ENCODE data around the gene CCR2. TPM values are rescaled to one million over a fixed set of nuclear protein-coding genes. Genes with fewer than 3 reads are reported as not detected.
"Not testable (repeated sequence)": the region's sequence is repeated elsewhere in the genome, so short reads cannot be mapped to it uniquely, and the experiment has no call there.

CCR2 gene
- polyA plus RNA-seq, 1 donor from 2014 or later = not detected

DNA sequence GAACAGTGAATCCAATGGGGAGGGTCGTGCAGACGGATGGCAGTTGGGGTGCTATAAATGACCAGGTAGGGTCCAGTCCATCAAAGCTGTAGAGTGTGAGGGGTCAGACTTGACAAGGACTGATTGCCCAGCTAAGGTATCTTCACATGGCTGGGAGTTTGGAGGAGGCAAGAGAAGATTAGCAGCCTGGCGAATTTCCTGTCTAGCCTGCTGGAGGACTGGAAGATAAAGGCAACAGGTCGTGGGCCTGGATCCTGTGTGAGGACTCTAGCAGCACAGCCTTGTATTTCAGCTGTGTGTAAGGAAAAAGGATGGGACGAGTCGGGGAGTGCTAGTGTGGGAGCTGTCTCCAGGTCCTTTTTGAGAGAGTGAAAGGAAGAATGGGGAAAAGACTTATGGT, 35.4 kb downstream of the CCR2 start:
- H4K20me1 ChIP-seq (ENCODE audit: insufficient read depth) = no peaks in the 10 kb centered on the region
- no peaks in the 10 kb centered on the region for H3K36me3 ChIP-seq (ENCODE audit: insufficient read depth, low read length)
- H3F3A ChIP-seq (ENCODE audit: insufficient read depth, low read length, poor library complexity, severe bottlenecking) = no peaks in the 10 kb centered on the region
- no peak overlapping the region for H3K9ac ChIP-seq (ENCODE audit: low read length)
- H2AFZ ChIP-seq (ENCODE audit: low read depth, low read length) = no peak overlapping the region
- H3K79me2 ChIP-seq (replicated peaks; ENCODE audit: insufficient read depth, low read length) = no peaks in the 10 kb centered on the region
- H3K4me3 ChIP-seq (ENCODE audit: low read length) = no peak overlapping the region
- no peak overlapping the region for H3K27ac ChIP-seq (ENCODE audit: low read length)
- no peak overlapping the region for H3K4me2 ChIP-seq (ENCODE audit: low read length)
- H3K9me3 ChIP-seq (ENCODE audit: low read length) = no peaks in the 10 kb centered on the region
- H3K27me3 ChIP-seq (ENCODE audit: insufficient read depth, low read depth, low read length) = no peaks in the 10 kb centered on the region
- TF ChIP-seq, protein P1, sequence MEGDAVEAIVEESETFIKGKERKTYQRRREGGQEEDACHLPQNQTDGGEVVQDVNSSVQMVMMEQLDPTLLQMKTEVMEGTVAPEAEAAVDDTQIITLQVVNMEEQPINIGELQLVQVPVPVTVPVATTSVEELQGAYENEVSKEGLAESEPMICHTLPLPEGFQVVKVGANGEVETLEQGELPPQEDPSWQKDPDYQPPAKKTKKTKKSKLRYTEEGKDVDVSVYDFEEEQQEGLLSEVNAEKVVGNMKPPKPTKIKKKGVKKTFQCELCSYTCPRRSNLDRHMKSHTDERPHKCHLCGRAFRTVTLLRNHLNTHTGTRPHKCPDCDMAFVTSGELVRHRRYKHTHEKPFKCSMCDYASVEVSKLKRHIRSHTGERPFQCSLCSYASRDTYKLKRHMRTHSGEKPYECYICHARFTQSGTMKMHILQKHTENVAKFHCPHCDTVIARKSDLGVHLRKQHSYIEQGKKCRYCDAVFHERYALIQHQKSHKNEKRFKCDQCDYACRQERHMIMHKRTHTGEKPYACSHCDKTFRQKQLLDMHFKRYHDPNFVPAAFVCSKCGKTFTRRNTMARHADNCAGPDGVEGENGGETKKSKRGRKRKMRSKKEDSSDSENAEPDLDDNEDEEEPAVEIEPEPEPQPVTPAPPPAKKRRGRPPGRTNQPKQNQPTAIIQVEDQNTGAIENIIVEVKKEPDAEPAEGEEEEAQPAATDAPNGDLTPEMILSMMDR (IDR thresholded peaks at IDR 0.05; ENCODE audit: poor library complexity, severe bottlenecking) = no peak
- TF ChIP-seq RAD21 (conservative IDR thresholded peaks at IDR 0.05) = no peak
- TF ChIP-seq MXI1 (conservative IDR thresholded peaks at IDR 0.05; ENCODE audit: poor library complexity, severe bottlenecking) = no peak
- TF ChIP-seq REST (IDR thresholded peaks at IDR 0.05; ENCODE audit: borderline replicate concordance) = no peak
- no peak for TF ChIP-seq TAF1 (IDR thresholded peaks at IDR 0.05; ENCODE audit: low read depth)
- TF ChIP-seq SMC3 (conservative IDR thresholded peaks at IDR 0.05; ENCODE audit: poor library complexity) = no peak
- TF ChIP-seq EZH2 (IDR thresholded peaks at IDR 0.05; ENCODE audit: borderline replicate concordance, insufficient read depth, low read length, poor library complexity, severe bottlenecking) = no peak
- no peak for TF ChIP-seq POLR2AphosphoS5 (IDR thresholded peaks at IDR 0.05)
- no peak for TF ChIP-seq EP300 (conservative IDR thresholded peaks at IDR 0.05; ENCODE audit: poor library complexity, severe bottlenecking)
- H3K9me2 ChIP-seq (ENCODE audit: insufficient read depth, low read length) = no peaks in the 10 kb centered on the region

GRCh38 chr3:46391526-46391925, 37.6 kb downstream of the CCR2 start:
- H3K27me3 ChIP-seq (ENCODE audit: insufficient read depth, low read depth, low read length); H3K36me3 ChIP-seq (ENCODE audit: insufficient read depth, low read length); H3K79me2 ChIP-seq (replicated peaks; ENCODE audit: insufficient read depth, low read length); H3K9me2 ChIP-seq (ENCODE audit: insufficient read depth, low read length); H3K4me2 ChIP-seq (ENCODE audit: low read length); H3K27ac ChIP-seq (ENCODE audit: low read length); H2AFZ ChIP-seq (ENCODE audit: low read depth, low read length); H4K20me1 ChIP-seq (ENCODE audit: insufficient read depth); H3K4me3 ChIP-seq (ENCODE audit: low read length); H3K9me3 ChIP-seq (ENCODE audit: low read length); H3F3A ChIP-seq (ENCODE audit: insufficient read depth, low read length, poor library complexity, severe bottlenecking); H3K9ac ChIP-seq (ENCODE audit: low read length): not testable (repeated sequence)

- Histone ChIP-seq H3K27ac (ENCODE audit: low read length) (no peak overlapping the region), H3K9ac (ENCODE audit: low read length) (no peak overlapping the region), H3F3A (ENCODE audit: insufficient read depth, low read length, poor library complexity, severe bottlenecking) (no peaks in the 10 kb centered on the region), H3K4me2 (ENCODE audit: low read length) (no peak overlapping the region), H2AFZ (ENCODE audit: low read depth, low read length) (no peak overlapping the region), H3K4me3 (ENCODE audit: low read length) (no peak overlapping the region), H3K9me3 (ENCODE audit: low read length) (no peaks in the 10 kb centered on the region), H3K79me2 (replicated peaks; ENCODE audit: insufficient read depth, low read length) (no peaks in the 10 kb centered on the region), H3K9me2 (ENCODE audit: insufficient read depth, low read length) (no peaks in the 10 kb centered on the region), H3K36me3 (ENCODE audit: insufficient read depth, low read length) (no peaks in the 10 kb centered on the region), H3K27me3 (ENCODE audit: insufficient read depth, low read depth, low read length) (no peaks in the 10 kb centered on the region), H4K20me1 (ENCODE audit: insufficient read depth) (no peaks in the 10 kb centered on the region)
- no peak for TF ChIP-seq REST (IDR thresholded peaks at IDR 0.05; ENCODE audit: borderline replicate concordance)
- TF ChIP-seq TAF1 (IDR thresholded peaks at IDR 0.05; ENCODE audit: low read depth) = no peak
- TF ChIP-seq EZH2 (IDR thresholded peaks at IDR 0.05; ENCODE audit: borderline replicate concordance, insufficient read depth, low read length, poor library complexity, severe bottlenecking) = no peak
Measured at GRCh38 chr3:46393011-46393410, 39.1 kb downstream of the CCR2 start.

All from neural cell (in vitro differentiated cells).